Astrocyte of the spinal cord (primary cell): ENCODE measurements around the gene REV3L.

Experiments
- DNase-seq: peaks from one replicate; pipeline ENCODE4 v3.0.0; 2011; ENCODE audit warnings: low read depth, low spot score
- H3K4me3 ChIP-seq: 2 replicates; pipeline ENCODE4 v1.5.1; 2011; ENCODE audit warnings: low read depth, mild to moderate bottlenecking, low read length, moderate library complexity
- in situ Hi-C: cut with HindIII; loops from 2 replicates; pipeline ENCODE4 v1.10.0; 2017; ENCODE audit warnings: low sequenced_read_pairs
- TF ChIP-seq, protein P1 (sequence below): IDR thresholded peaks from 2 replicates; pipeline ENCODE4 v1.5.1; 2012; ENCODE audit warnings: low read depth, mild to moderate bottlenecking, low read length, inconsistent platforms

The REV3L gene

DNA sequence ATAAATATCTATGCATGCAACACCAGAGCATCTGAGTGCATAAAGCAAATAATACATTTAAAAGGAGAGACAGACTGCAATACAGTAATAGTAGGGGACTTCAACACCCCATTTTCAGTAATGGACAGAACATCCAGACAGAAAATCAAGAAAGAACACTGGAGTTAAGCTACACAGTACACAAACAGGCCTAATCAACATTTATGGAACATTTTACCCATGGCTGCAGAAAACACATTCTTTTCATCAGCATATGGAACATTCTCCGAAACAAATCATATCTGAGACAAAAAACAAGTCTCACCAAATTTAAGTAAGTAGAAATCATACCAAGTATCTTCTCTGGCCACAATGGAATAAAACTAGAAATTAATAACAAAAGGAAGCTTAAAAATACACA is 50.5 kb downstream of the REV3L start:
- in situ Hi-C loops: no loop called here
- no peak overlapping the region for H3K4me3 ChIP-seq
- TF ChIP-seq, protein P1, sequence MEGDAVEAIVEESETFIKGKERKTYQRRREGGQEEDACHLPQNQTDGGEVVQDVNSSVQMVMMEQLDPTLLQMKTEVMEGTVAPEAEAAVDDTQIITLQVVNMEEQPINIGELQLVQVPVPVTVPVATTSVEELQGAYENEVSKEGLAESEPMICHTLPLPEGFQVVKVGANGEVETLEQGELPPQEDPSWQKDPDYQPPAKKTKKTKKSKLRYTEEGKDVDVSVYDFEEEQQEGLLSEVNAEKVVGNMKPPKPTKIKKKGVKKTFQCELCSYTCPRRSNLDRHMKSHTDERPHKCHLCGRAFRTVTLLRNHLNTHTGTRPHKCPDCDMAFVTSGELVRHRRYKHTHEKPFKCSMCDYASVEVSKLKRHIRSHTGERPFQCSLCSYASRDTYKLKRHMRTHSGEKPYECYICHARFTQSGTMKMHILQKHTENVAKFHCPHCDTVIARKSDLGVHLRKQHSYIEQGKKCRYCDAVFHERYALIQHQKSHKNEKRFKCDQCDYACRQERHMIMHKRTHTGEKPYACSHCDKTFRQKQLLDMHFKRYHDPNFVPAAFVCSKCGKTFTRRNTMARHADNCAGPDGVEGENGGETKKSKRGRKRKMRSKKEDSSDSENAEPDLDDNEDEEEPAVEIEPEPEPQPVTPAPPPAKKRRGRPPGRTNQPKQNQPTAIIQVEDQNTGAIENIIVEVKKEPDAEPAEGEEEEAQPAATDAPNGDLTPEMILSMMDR: no peak
- no peak for DNase-seq

DNA sequence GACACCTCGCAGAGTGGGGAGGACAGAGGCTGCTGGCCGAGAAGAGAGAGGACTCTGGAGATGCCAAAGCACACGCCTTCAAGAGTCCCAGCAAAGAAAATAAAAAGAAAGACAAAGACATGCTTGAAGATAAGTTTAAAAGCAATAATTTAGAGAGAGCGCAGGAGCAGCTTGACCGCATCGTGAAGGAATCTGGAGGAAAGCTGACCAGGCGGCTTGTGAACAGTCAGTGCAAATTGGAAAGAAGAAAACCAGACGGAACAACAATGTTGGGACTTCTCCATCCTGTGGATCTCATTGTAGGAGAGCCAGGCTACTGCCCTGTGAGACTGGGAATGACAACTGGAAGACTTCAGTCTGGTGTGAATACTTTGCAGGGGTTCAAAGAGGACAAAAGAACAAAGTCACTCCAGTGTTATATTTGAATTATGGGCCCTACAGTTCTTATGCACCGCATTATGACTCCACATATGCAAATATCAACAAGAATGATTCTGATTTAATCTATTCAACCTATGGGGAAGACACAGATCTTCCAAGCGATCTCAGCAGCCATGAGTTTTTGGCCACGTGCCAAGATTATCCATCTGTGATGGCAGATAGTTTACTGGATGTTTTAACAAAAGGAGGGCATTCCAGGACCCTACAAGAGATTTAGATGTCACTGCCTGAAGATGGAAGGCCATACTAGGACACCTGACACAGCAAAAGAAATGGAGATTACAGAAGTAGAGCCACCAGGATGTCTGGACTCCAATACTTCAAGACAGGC is 52.2 kb downstream of the REV3L start:
- DNase-seq: no peak
- H3K4me3 ChIP-seq: no peak overlapping the region
- TF ChIP-seq, protein P1: no peak
- in situ Hi-C loops: no loop called here

DNA sequence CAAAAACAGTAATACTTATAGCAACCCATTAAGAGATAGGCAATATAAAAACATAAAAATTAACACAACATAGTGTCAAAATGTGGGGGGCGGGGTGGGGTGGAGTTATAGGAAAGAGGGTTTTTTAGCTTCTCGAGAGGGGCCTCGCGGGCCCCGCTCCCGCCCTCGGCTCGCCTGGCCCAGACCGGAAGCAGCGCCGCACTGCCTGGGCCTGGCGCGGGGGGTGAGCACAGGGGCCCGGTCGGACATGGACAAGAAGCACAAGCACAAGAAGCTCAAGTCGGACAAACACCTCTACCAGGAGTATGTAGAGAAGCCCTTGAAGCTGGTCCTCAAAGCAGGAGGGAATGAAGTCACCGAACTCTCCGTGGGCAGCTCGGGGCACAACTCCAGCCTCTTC is 53.4 kb downstream of the REV3L start:
- TF ChIP-seq, protein P1: no peak
- in situ Hi-C loops: no loop called here

DNA sequence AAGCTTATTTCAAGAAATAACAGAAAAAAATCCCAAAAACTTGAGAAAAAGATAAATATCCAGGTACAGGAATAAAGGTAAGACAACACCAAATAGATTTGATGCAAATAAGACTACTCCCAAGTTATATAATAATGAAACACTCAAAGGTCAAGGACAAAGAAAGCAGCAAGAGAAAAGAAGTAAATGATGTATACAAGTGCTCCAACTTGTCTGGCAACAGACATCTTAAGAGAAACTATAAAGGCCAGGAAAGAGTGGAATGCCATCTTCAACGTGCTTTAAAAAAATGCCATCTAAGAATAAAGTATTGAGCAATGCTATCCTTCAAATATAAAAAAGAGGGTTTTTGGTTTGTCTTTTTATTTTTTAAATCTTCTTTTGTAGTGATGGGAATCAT is 54.2 kb downstream of the REV3L start:
- TF ChIP-seq, protein P1: no peak
- DNase-seq: no peak
- in situ Hi-C loops: no loop called here
- H3K4me3 ChIP-seq: no peak overlapping the region

More for the DNA sequence above, 53.4 kb downstream of the REV3L start:
- DNase-seq: no peak
- no peak overlapping the region for H3K4me3 ChIP-seq

DNA sequence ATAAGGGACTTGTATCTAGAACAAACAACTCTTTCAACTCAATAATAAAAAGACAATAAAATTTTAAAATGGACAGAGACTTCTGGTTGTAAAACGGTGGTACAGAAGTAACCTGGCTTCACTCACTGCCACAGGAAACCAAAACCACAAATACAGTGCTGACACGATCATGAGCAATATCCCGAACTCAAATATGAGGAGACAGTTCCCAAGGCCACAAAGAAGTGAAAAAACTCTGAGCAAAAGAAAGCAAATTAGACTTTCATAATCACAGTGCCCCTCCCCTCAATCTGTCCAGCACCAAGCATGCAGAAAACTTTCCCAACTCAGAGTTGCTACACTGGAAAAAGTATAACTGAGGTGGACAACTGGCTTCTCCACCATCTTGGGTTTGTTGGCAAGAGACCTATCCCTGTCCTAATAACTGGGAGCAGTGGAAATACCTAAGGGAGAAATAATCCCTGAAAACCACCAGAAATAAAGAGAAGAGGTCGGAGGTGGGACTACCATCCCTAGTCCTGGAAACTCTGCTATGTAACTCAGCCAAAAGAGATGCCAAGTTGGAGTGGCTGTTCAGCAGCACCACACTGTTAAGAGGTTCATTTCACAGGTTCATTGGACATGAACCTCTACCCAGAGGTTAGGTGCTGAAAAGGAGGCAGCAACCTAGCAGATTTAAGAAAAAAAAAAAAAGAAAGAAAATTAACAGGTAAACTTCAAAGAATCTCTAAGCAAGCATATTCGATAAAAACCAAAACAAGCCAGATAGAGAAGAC is 55.5 kb downstream of the REV3L start:
- peak; percentile 86 for DNase-seq
- TF ChIP-seq, protein P1: no peak
- in situ Hi-C loops: no loop called here
- no peak overlapping the region for H3K4me3 ChIP-seq

DNA sequence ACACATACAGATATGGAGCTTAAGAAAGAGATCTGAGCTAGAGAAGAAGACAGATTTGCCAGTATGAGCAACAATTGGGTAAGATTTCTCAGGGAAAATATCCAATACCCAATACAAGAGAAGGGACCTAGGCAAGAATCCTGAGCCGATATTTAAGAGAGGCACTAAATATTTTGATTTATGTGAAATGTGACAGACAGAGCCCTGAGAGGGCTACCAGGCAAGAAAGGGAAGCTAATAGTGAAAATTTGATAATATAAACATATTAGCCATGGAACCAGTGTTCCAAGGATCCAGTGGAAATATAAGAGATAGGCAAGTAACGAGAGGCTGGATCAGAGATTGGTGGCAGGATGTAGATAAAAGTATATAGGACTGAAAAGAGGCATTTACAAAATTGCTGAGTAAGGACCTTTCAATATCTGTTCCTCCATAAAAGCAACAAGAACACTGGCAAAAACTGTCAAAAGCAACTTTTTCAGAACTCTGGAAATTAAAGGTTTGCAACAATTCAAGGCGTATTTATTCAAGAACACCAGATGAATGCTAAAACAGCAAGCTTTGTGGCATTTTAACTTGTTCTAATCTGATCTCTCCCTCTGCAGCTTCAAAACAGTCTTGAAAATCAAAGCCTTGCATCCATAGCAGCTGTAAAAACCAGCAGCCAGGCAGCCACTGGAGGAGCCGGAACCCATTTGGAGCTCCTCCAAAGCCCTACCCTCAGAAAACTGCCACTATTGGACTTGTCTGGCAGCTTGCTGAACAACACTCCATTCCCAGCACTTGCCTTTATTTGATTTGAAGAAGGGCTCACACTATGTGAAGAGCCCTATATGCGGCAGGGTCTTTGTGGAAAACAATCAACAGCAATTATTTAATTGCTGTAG is 58.8 kb downstream of the REV3L start:
- TF ChIP-seq, protein P1: no peak
- no peak overlapping the region for H3K4me3 ChIP-seq
- in situ Hi-C loops: no loop called here
- DNase-seq: peak; percentile 80
